Activated CD4-positive, alpha-beta T cell treated with anti-CD3 and anti-CD28 coated beads for 4 hours (primary cell): ENCODE data around the gene TAMM41.
"Not testable (repeated sequence)": the region's sequence is repeated elsewhere in the genome, so short reads cannot be mapped to it uniquely, and the experiment has no call there.

ENCODE experiments used
- DNase-seq, 2 donors: peaks; one replicate each; pipeline ENCODE4 v3.0.0-alpha.2; 2020

The TAMM41 gene, protein sequence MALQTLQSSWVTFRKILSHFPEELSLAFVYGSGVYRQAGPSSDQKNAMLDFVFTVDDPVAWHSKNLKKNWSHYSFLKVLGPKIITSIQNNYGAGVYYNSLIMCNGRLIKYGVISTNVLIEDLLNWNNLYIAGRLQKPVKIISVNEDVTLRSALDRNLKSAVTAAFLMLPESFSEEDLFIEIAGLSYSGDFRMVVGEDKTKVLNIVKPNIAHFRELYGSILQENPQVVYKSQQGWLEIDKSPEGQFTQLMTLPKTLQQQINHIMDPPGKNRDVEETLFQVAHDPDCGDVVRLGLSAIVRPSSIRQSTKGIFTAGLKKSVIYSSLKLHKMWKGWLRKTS

DNA sequence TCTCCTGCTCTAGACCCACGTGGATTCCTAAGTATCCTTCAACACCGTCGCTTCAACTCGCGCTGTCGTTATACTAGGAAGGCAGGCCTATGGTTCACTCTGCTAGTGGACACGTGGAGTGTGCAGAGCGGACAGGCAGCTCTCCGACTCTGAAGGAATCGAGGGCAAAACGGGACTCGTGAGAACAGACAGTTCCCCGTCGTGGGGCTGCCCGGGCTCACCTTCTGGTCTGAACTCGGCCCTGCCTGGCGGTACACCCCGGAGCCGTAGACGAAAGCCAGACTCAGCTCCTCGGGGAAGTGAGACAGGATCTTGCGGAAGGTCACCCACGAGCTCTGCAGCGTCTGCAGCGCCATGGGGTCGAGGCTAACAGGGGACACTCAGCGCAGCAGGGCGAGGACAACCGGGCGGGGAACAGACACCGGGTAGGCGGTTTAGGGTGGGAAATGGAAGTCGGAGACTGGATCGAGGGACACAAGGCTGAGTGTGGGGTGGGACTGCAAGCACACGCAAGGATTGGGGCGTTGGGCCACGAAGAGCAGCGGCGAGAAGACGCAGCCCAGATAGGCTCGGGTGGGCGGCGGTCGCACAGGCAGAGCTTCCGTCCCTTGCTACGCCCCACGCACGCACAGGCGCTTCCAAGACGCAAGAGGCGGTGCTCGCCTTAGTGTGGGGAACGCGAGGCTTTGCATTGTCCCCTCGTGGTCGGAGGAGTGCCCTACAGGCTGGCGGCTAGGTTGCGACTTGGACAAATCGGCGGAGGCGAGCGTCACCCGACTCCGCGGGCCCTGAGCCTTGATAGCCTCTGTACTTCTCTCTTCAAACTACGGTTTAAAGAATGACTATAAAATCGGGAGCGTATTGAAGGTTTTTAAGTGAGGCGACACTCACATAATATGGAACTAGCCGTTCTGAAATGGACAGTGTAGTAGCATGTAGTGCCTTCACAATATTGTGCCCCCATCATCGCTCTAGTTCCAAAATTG lies at the start of gene TAMM41:
Gene TAMM41 (minus strand): TSS at position 605 of the 986 bp plus-strand sequence. CDS start 249 bp downstream, at position 356.
- peak; percentile 87 to 88 for DNase-seq

DNA sequence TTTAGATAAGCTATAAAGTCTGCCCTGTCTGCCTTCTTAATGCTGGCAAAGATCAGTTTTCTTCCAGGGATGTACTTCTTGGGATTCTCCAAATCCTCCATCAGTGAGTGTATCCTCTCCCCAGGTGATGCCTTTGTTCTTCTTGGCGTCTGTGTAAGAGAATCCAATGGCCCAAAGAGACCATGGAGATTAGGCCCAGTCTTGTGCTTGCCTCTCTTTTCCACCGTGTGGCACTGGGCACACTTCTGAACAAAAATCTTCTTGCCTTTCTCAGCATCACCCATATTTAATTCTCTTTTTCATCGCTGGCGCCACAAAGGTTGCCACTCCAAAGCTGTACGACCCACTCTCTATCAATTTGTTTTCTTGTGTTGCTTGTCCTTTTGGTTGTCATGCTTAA lies 32.2 kb upstream of the TAMM41 start:
- no peak for DNase-seq

DNA sequence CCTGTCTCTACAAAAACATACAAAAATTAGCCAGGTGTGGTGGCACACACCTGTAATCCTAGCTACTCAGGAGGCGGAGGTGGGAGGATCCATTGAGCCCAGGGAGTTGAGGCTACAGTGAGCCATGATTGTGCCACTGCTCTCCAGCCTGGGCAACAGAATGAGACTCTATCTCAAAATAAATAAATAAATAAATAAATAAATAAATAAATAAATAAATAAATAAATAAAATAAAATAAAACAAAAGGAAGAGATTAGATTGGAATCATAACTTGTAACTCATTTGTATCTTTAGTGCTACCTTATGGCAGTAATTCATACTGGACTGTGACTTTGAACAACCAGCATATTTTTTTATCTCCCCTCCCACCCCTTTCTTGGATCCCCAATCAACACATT lies 28.0 kb upstream of the TAMM41 start:
- not testable (repeated sequence) for DNase-seq

DNA sequence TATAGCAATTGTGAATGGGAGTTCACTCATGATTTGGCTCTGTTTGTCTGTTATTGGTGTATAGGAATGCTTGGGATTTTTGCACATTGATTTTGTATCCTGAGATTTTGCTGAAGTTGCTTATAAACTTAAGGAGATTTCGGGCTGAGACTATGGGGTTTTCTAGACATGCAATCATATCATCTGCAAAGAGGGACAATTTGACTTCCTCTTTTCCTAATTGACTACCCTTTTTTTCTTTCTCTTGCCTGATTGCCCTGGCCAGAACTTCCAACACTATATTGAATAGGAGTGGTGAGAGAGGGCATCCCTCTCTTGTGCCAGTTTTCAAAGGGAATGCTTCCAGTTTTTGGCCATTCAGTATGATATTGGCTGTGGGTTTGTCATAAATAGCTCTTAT lies 17.1 kb upstream of the TAMM41 start:
- not testable (repeated sequence) for DNase-seq

DNA sequence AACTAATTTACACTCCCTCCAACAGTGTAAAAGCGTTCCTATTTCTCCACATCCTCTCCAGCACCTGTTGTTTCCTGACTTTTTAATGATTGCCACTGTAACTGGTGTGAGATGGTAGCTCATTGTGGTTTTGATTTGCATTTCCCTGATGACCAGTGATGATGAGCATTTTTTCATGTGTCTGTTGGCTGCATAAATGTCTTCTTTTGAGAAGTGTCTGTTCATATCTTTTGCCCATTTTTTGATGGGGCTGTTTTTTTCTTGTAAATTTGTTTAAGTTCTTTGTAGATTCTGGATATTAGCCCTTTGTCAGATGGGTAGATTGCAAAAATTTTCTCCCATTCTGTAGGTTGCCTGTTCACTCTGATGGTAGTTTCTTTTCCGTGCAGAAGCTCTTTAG lies 15.9 kb upstream of the TAMM41 start:
- not testable (repeated sequence) for DNase-seq

DNA sequence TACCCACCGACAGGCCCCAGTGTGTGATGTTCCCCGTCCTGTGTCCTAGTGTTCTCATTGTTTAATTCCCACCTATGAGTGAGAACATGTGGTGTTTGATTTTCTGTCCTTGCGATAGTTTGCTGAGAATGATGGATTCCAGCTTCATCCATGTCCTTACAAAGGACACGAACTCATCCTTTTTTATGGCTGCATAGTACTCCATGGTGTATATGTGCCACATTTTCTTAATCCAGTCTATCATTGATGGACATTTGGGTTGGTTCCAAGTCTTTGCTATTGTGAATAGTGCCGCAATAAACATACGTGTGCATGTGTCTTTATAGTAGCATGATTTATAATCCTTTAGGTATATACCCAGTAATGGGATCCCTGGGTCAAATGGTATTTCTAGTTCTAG lies 15.5 kb upstream of the TAMM41 start:
- DNase-seq, result not testable (repeated sequence)

DNA sequence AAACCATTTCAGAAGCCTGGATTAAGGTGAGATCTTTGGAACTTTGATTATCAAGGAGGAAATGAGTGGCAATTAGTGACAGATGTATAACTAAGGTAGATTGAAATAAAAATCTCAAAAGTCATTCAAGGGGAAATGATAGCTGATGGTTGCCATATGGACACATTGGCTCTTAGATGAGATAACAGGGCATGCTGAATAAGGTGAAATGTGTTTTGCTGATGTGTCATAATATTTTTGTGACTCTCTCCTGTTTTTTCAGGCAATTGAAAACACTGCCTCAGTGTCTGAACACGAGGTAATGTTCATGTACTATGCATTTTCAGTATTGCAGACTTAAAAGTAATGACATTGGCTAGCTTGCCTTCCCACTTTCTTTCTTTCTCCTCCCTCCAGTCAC lies 13.5 kb upstream of the TAMM41 start:
- DNase-seq, result not testable (repeated sequence)

DNA sequence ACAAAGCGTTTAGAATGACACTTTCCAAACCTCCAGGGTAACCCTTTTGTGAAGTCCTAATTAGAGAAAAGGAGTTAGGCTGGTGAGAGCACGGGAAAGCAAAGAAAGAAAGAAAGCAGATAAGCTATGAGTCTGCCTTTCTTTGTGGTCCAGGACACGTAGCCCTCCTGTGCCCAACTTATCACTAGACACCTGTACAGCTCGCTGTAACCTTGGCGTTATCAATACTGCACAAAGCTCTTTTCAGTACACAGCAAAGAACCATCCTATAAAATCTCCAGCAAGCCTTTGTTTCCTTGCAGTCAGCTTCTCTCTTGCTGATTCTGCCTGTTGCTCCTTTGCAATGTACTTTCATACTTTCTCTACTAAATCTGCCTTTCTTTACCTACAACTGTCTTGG lies 6.8 kb upstream of the TAMM41 start:
- DNase-seq, result no peak

DNA sequence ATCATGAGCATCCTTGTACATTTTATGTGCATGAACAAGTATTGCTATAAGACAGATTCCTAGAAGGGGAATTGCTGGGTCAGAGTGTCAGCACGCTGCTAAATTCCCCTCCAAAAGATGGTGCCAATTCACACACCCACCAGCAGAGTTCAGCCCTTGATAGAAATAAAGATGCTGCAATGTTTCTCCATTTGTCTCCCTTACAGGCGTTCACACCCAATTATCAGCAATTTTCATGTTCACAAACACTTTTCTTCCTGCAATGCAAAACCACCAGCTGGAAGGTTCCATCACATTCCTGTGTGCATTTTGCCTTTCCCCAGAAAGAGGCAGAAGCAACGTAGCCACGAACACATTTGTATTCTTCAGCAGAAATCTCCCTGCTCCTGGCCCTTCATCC lies 3.3 kb upstream of the TAMM41 start:
- DNase-seq, result no peak

DNA sequence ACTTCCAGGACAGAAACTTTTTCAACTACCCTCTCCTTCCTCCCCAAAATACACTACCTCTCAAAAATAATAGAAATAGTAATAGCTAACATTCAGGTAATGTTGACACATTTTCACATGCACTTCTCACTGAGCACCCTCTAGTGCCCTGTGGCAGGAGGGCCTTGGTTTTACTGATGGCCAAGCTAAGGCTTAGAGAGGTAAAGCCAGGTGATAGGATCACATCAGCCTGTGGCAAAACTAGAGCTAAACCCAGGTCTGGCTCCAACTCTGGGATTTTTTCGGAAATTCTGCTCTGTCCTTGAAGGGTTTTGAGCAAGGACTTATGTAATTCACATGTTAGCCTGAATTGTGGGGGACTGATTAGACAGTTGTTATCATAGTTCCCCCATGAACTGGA lies 922 bp upstream of the TAMM41 start:
- no peak for DNase-seq

DNA sequence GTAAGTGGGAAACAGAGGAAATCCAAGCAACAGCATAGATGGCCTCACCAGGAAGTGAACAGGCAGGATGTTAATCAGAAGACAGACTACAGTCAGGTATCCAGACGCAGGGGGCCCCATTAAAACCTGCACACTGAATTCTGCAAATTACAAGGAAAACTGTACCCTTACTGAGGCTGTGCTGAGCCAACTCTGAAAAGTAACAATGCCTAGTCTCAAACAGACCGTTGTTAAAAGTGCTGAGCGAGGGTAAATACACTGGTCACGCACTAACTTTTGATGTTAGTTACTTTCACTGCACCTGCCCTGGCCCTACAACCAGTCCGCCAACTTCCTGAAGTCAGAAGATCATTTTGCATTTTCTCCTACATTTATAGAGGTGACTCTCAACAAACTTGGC lies 1.0 kb downstream of the TAMM41 start:
- no peak for DNase-seq

DNA sequence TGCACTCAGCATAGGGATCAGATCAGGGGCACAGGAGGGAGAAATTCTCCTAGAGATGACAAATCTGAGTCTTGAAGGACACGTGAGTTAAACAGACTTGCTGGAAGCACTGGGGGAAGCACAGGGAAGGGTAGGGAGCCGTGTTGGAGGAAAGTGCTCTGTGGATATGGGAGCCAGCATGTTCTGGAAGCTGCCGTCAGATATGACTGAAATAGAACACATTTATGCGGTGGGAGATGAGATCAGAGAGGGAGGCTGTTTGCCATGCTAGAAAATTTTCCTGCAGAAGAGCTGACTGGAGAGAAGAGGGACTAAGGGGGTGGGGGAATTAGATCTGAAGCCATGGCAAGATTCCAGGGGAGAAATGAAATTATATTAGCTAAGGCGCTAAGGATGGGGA lies 1.8 kb downstream of the TAMM41 start:
- DNase-seq, result no peak

DNA sequence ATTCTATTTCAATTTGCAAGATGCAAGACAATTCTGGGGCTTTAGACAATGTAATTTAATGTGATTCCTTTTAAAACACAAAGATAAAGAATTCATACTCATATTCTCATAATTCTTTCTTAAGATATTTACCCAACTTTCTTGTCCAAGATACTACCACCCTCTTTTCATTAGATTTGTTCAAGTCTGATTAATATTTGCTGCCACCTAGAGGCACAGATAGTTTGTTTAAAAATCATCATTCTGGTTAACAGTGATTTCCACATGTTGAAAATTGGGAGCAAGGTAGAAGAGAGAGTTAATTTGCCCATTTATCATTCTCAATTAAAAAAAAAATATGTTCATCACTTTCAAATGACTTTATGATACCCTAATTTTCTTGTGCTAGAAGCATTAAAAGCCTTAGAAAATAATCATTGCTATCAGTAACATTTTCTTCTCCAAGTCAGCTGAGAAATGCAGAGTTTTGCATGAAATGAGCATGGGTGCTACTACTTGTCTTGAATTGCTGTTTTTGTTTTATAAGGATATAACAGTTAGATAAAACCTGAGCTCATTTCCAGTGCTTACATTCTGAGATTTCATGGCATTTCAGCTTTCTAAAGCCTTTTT lies 11.6 kb downstream of the TAMM41 start:
- DNase-seq, result no peak

DNA sequence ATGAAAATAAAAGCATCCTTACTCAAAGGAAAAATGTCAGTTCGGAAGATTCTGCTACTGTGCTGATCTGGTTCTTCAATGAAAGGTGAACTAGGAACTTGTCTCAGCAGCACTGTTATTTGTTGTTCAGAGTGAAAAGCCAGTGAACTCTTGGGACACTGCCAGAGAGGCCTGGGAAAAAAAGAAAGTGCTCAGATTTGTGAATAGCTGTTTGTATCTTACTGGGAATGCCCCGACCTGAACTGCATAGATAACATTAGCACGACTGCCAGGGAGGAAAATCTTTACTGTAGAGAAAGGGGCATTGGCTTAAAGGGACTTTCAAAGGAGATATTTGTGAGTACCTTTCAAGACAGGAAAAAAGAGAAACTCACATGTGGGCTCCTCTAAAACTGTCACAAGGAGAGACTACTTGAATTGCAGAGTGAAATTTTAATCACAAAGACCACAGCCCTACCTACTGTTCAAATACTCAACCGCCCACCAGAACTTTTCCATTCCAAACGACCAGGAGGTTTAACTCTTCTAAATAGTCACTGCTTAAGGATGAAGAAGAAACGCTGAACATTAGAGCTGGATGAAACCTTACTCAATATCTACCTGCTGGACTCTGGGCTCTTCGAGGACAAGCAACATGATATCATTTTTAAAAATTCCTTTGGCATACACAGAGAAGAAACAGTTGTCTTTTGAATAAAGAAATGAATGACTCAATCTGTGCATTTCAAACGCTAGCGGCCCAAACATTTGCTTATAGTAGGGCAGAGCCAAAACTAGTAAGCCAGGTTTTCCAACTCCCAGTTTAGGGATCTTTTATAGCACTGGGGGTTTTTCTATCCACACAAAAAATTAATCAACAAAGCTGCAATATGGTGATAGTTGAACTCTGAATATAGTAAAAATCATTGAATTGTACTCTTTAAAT lies 13.4 kb downstream of the TAMM41 start:
- DNase-seq, result no peak

DNA sequence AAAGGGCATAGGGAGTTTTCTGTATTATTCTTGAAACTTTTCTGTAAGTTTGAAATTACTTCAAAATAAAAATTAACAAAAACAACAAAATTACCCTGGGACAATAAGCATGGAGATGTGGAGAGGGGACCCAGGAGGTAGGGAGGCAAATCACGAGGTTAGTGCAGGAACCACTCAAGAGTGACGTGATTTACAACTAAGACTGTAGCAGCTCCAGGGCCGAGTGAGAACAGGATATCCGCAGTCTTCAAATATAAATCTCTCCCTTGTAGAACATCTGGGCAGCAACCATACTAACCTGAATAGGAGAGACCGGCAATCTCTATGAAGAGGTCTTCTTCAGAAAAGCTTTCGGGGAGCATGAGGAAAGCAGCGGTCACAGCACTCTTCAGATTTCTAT lies 17.3 kb downstream of the TAMM41 start:
- no peak for DNase-seq

DNA sequence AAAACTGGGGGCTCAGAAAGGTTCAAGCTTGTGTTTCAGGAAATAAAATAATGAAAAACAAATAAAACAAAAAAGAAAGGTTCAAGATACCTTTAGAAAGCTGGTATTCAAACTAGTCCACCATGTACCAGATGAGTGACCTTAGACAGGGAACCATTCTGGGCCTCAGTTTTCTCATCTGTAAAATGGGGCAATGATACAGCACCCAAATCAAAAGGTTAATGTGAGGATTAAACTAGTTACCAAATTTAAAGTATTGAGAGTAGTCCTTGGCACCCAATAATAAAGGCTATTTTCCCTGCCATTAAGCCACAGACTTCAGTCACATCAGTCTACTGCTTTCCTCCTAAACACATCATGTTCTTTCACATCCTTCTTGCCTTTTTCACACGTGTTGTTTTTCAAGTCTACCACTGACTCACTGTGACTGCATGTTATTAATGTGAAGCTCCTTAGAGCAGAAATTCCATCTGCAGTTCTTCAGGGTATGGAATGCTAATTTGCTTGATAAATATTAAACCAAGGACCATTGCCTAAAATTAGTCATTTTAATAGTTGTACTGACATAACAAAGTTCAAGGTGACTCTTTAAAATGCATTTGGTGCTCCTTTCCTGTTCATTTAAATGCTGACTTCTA lies 19.9 kb downstream of the TAMM41 start:
- DNase-seq, result no peak

DNA sequence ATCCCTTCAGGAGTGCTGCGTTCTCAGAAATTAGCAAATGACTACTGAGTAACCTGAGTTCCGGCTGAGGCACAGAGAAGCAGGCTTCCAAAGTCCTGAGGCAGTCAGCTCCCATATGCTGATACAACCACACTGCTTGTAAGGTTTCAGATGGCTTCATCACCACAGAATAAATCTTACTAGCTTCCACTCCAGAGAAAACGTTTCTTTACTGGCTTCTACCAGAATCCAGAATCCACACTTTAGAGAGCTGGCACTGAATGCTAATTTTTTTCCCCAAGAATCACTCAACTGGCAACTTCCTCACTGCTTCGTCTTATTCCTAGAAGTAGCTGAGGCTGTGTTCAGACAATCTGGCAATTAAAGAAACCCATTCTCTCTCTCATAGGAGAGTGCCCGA lies 21.4 kb downstream of the TAMM41 start:
- DNase-seq, result no peak

DNA sequence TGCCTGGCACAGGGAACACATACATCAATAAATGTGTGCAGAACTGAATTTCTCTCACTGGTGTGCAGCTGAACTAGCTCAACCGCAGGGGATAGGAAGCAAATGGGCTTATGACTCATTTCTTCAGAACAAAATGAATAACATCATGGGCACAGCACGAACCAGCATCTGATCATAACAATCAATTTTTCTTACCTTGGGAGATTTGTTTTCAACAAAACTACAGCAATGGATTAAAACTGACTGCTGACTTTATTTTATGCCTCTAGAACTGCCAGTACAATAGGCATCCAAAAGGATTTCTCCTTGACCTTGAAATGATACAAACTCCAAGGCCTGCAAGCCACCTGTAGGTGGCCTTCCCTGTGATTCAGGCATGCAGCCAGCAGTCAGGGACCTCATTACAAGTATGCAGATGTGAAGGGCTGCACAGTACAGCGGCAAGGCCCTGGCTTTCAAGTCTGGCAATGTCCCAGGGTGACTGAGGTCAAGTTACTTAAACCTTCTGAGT lies 26.1 kb downstream of the TAMM41 start:
- DNase-seq, result no peak

DNA sequence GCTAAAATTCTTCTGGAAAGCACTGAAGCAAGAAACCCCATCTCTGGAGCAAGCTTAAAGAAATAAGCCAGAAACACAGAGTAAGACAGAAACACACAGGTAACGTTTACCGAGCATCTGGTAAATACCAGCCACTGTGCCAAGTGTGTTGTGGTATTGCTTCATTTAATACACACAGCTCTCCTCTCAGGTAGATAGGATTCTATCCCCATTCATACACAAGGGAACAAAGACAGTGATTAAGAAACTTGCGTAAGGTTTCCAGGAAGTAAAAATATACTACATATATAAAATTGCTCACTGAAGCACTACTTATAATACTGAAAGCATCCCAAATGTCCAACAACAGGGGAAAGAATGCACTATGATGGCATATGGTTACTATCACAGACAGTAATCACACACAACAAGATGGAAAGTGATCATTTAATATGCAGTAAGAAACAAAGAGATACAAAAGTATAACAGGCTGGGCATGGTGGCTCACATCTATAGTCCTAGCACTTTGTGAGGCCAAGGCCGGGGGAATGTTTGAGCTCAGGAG lies 27.5 kb downstream of the TAMM41 start:
- no peak for DNase-seq

DNA sequence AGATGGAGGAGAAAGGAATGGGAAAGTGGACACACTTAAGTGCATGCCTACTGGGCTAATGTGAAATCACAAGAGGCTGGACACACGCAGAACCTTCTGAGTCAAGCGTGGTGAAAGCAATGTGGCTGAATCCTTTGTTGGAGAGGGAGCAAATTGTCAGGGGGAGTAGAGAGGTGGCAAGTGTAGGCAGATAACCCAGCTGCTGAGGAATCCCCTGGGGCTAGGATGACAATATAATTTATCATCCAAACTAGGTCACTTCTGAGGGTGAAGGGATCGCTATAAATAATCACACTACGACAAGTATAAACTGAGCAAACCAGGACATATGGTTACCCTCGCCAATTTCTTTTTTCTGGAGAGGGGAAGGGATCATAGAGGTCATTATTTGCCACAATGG lies 28.7 kb downstream of the TAMM41 start:
- no peak for DNase-seq

DNA sequence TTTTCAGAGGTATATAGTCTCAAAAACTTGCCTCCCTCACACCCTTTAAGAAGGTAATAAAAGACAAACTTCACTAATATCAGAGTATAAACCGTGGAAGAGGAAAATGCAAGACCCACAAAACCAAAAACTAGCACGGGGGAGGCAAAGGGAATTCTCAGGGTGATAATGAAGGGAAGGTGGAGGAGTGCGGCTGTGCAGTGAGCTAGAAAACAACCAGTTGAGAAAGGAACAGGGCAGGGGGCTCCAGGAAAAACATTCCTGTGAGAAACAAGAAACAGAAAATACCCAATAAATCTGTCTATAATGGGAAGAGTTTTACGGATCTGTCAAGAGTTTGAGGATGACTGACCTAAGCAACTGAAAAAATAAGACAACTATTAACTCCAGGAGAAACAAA lies 31.6 kb downstream of the TAMM41 start:
- DNase-seq, result no peak
